Measurements from ENCODE around the gene FAM24A.
A peak's percentile ranks its signal among the peaks of the same experiment; 100 is the strongest.

FAM24A gene

GRCh38 chr10:122939133-122939855 lies 28.9 kb downstream of the FAM24A start:
- Histone ChIP-seq H3K4me3 (ENCODE audit: low read depth, low read length) (no peak overlapping the region), H3K9me3 (ENCODE audit: control insufficient read depth, insufficient read depth, low read length) (no peaks in the 10 kb centered on the region), H3K9ac (ENCODE audit: low read depth, low read length) (no peak overlapping the region), H3K4me1 (ENCODE audit: control insufficient read depth, insufficient read depth, low read length) (no peaks in the 10 kb centered on the region), H3K36me3 (ENCODE audit: control insufficient read depth, insufficient read depth, low read length) (peaks cover 3% of the 10 kb centered on the region), H3K27me3 (ENCODE audit: control insufficient read depth, insufficient read depth, low read length) (no peaks in the 10 kb centered on the region)

GRCh38 chr10:122939856-122940543 lies 29.6 kb downstream of the FAM24A start:
- Histone ChIP-seq H3K9me3 (ENCODE audit: control insufficient read depth, insufficient read depth, low read length) (no peaks in the 10 kb centered on the region), H3K4me1 (ENCODE audit: control insufficient read depth, insufficient read depth, low read length) (no peaks in the 10 kb centered on the region), H3K36me3 (ENCODE audit: control insufficient read depth, insufficient read depth, low read length) (peaks cover 3% of the 10 kb centered on the region), H3K4me3 (ENCODE audit: low read depth, low read length) (no peak overlapping the region), H3K9ac (ENCODE audit: low read depth, low read length) (no peak overlapping the region), H3K27me3 (ENCODE audit: control insufficient read depth, insufficient read depth, low read length) (no peaks in the 10 kb centered on the region)

- Histone ChIP-seq H3K4me1 (ENCODE audit: control insufficient read depth, insufficient read depth, low read length) (no peaks in the 10 kb centered on the region), H3K36me3 (ENCODE audit: control insufficient read depth, insufficient read depth, low read length) (no peaks in the 10 kb centered on the region), H3K9ac (ENCODE audit: low read depth, low read length) (no peak overlapping the region), H3K27me3 (ENCODE audit: control insufficient read depth, insufficient read depth, low read length) (peaks cover under 1% of the 10 kb centered on the region), H3K9me3 (ENCODE audit: control insufficient read depth, insufficient read depth, low read length) (peaks cover under 1% of the 10 kb centered on the region), H3K4me3 (ENCODE audit: low read depth, low read length) (no peak overlapping the region)
These were observed 38.9 kb downstream of the FAM24A start for GRCh38 chr10:122949296-122949695.

GRCh38 chr10:122953902-122954730 lies 43.7 kb downstream of the FAM24A start, which contains the start of gene C10orf88:
C10orf88 (minus strand) TSS chr10:122954227; CDS start chr10:122954178, 49 bp downstream.
- Histone ChIP-seq H3K4me1 (ENCODE audit: control insufficient read depth, insufficient read depth, low read length) (no peaks in the 10 kb centered on the region), H3K9ac (ENCODE audit: low read depth, low read length) (peak within 1 kb of the TSS; percentile 73), H3K4me3 (ENCODE audit: low read depth, low read length) (peak within 1 kb of the TSS; percentile 70), H3K9me3 (ENCODE audit: control insufficient read depth, insufficient read depth, low read length) (peaks cover 7% of the 10 kb centered on the region), H3K27me3 (ENCODE audit: control insufficient read depth, insufficient read depth, low read length) (peaks cover 20% of the 10 kb centered on the region), H3K36me3 (ENCODE audit: control insufficient read depth, insufficient read depth, low read length) (no peaks in the 10 kb centered on the region)

GRCh38 chr10:122954731-122955050 lies 44.3 kb downstream of the FAM24A start:
- H3K36me3 ChIP-seq (ENCODE audit: control insufficient read depth, insufficient read depth, low read length), result no peaks in the 10 kb centered on the region
- H3K27me3 ChIP-seq (ENCODE audit: control insufficient read depth, insufficient read depth, low read length), result peaks cover 20% of the 10 kb centered on the region

GRCh38 chr10:122955892-122956291 lies 45.5 kb downstream of the FAM24A start:
- Histone ChIP-seq H3K9ac (ENCODE audit: low read depth, low read length) (no peak overlapping the region), H3K27me3 (ENCODE audit: control insufficient read depth, insufficient read depth, low read length) (peaks cover 20% of the 10 kb centered on the region), H3K4me3 (ENCODE audit: low read depth, low read length) (no peak overlapping the region), H3K36me3 (ENCODE audit: control insufficient read depth, insufficient read depth, low read length) (no peaks in the 10 kb centered on the region), H3K9me3 (ENCODE audit: control insufficient read depth, insufficient read depth, low read length) (peaks cover 7% of the 10 kb centered on the region), H3K4me1 (ENCODE audit: control insufficient read depth, insufficient read depth, low read length) (no peaks in the 10 kb centered on the region)

More at GRCh38 chr10:122954731-122955050, 44.3 kb downstream of the FAM24A start:
- peaks cover 7% of the 10 kb centered on the region for H3K9me3 ChIP-seq (ENCODE audit: control insufficient read depth, insufficient read depth, low read length)
- peak overlapping the region; percentile 38 for H3K4me3 ChIP-seq (ENCODE audit: low read depth, low read length)
- H3K9ac ChIP-seq (ENCODE audit: low read depth, low read length), result no peak overlapping the region
- H3K4me1 ChIP-seq (ENCODE audit: control insufficient read depth, insufficient read depth, low read length), result no peaks in the 10 kb centered on the region

- Histone ChIP-seq H3K9ac (ENCODE audit: low read depth, low read length) (no peak overlapping the region), H3K4me1 (ENCODE audit: control insufficient read depth, insufficient read depth, low read length) (no peaks in the 10 kb centered on the region), H3K9me3 (ENCODE audit: control insufficient read depth, insufficient read depth, low read length) (peaks cover 7% of the 10 kb centered on the region)
These were observed 47.1 kb downstream of the FAM24A start for GRCh38 chr10:122957474-122957873.

GRCh38 chr10:122962405-122962804 lies 52.0 kb downstream of the FAM24A start:
- H3K27me3 ChIP-seq (ENCODE audit: control insufficient read depth, insufficient read depth, low read length), result no peaks in the 10 kb centered on the region
- H3K9me3 ChIP-seq (ENCODE audit: control insufficient read depth, insufficient read depth, low read length), result no peaks in the 10 kb centered on the region
- H3K4me3 ChIP-seq (ENCODE audit: low read depth, low read length), result no peak overlapping the region
- H3K9ac ChIP-seq (ENCODE audit: low read depth, low read length), result no peak overlapping the region
- no peaks in the 10 kb centered on the region for H3K4me1 ChIP-seq (ENCODE audit: control insufficient read depth, insufficient read depth, low read length)
- no peaks in the 10 kb centered on the region for H3K36me3 ChIP-seq (ENCODE audit: control insufficient read depth, insufficient read depth, low read length)

More at GRCh38 chr10:122957474-122957873, 47.1 kb downstream of the FAM24A start:
- Histone ChIP-seq H3K4me3 (ENCODE audit: low read depth, low read length) (no peak overlapping the region), H3K27me3 (ENCODE audit: control insufficient read depth, insufficient read depth, low read length) (peaks cover 20% of the 10 kb centered on the region), H3K36me3 (ENCODE audit: control insufficient read depth, insufficient read depth, low read length) (no peaks in the 10 kb centered on the region)

Measured in iPS-15b (cell line).